Measurements from ENCODE around the gene CGB1. TPM values are rescaled to one million over a fixed set of nuclear protein-coding genes. Genes with fewer than 3 reads are reported as not detected.

Gene CGB1
- total RNA-seq, 1 experiment from 2014 or later: not detected

GRCh38 chr19:49017666-49018351, 18.9 kb downstream of the CGB1 start:
- Mint-ChIP-seq H3K9me3 (ENCODE audit: unreplicated experiment) (no peaks in the 10 kb centered on the region), H3K27ac (ENCODE audit: low read depth, unreplicated experiment) (no peak overlapping the region), H3K36me3 (ENCODE audit: insufficient read depth, unreplicated experiment) (peaks cover 43% of the 10 kb centered on the region), H3K4me3 (ENCODE audit: unreplicated experiment) (no peak overlapping the region), H3K4me1 (ENCODE audit: insufficient read depth, unreplicated experiment) (peaks cover 18% of the 10 kb centered on the region), H3K27me3 (ENCODE audit: insufficient read depth, unreplicated experiment) (no peaks in the 10 kb centered on the region)
- TF ChIP-seq CTCF (IDR thresholded peaks at IDR 0.05; ENCODE audit: unreplicated experiment): peak; percentile 35
- no peak for DNase-seq (ENCODE audit: unreplicated experiment)
- BruUV-seq (replicated peaks): no TSS peak
- ChIA-PET CTCF (interaction anchor here (0.7 to 1.3 kb wide), 2 partner anchors 18 to 39 kb away, joined by 3 to 4 read pairs; no protein-coding TSS in a partner anchor), POLR2A (interaction anchor here (0.6 to 1.0 kb wide), 2 partner anchors 72 to 624 kb away, joined by 4 read pairs; partner anchors contain the start of gene SCAF1)
- intact Hi-C loops (cut with micrococcal nuclease): no loop called here

DNA sequence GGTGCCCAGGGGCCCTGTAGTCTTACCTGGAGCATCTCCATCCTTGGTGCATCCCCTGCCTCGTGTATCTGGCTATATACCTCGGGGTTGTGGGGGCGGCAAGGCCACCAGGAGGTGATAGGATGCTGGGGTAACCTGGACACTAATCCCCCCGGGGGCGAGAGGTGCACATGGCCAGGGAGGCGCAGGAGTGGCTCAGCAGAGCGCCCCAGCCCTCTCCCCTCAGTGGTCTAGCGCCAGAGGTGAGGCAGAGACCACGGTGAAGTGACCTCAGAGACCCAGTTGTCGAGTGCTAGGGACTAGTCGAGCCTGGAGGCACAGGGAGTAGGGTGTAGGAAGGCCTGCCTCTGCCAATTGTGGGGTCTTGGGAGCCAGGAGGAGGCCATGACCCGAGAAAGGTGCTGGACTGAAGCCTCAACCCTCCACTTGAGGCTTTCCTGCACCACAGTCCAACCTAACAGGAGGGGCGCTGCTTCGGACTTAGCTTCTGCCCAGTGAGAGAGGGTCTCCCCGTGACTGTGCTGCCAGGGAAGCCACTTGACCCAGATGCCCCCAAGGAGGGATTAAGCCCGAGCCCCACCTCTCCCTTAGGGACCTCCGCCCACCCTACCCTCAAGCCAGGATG, 19.5 kb downstream of the CGB1 start, which contains the start of gene LHB:
TSS of gene LHB (minus strand) at position 51 of the 625 bp plus-strand sequence. CDS start at position 41, 10 bp downstream.
- intact Hi-C loops (cut with micrococcal nuclease): no loop called here
- BruUV-seq (replicated peaks): no TSS peak
- no peak for DNase-seq (ENCODE audit: unreplicated experiment)
- ChIA-PET CTCF (interaction anchor here (0.7 to 1.1 kb wide), 2 partner anchors 17 to 39 kb away, joined by 3 to 4 read pairs; no protein-coding TSS in a partner anchor), POLR2A (no interaction called here)
- Mint-ChIP-seq H3K9me3 (ENCODE audit: unreplicated experiment) (no peaks in the 10 kb centered on the region), H3K36me3 (ENCODE audit: insufficient read depth, unreplicated experiment) (peaks cover 43% of the 10 kb centered on the region), H3K4me3 (ENCODE audit: unreplicated experiment) (no peak within 1 kb of the TSS), H3K27ac (ENCODE audit: low read depth, unreplicated experiment) (no peak within 1 kb of the TSS), H3K27me3 (ENCODE audit: insufficient read depth, unreplicated experiment) (no peaks in the 10 kb centered on the region), H3K4me1 (ENCODE audit: insufficient read depth, unreplicated experiment) (peaks cover 18% of the 10 kb centered on the region)
- TF ChIP-seq CTCF (IDR thresholded peaks at IDR 0.05; ENCODE audit: unreplicated experiment): no peak

GRCh38 chr19:49016067-49016839, 20.4 kb downstream of the CGB1 start:
- no peaks in the 10 kb centered on the region for H3K27me3 Mint-ChIP-seq (ENCODE audit: insufficient read depth, unreplicated experiment)
- POLR2A ChIA-PET: interaction anchor here (0.6 kb wide), 1 partner anchor 41 kb away, joined by 3 read pairs; the partner anchor contains the start of gene CGB7
- DNase-seq (ENCODE audit: unreplicated experiment): no peak
- no TSS peak for BruUV-seq (replicated peaks)
- intact Hi-C loops (cut with micrococcal nuclease): no loop called here
- H3K4me3 Mint-ChIP-seq (ENCODE audit: unreplicated experiment): no peak overlapping the region
- no peak for TF ChIP-seq CTCF (IDR thresholded peaks at IDR 0.05; ENCODE audit: unreplicated experiment)
- H3K27ac Mint-ChIP-seq (ENCODE audit: low read depth, unreplicated experiment): no peak overlapping the region
- H3K36me3 Mint-ChIP-seq (ENCODE audit: insufficient read depth, unreplicated experiment): peaks cover 46% of the 10 kb centered on the region
- no peaks in the 10 kb centered on the region for H3K9me3 Mint-ChIP-seq (ENCODE audit: unreplicated experiment)
- CTCF ChIA-PET: interaction anchor here (0.6 to 1.1 kb wide), 2 partner anchors 16 to 51 kb away, joined by 4 read pairs; no protein-coding TSS in a partner anchor
- peaks cover 13% of the 10 kb centered on the region for H3K4me1 Mint-ChIP-seq (ENCODE audit: insufficient read depth, unreplicated experiment)

DNA sequence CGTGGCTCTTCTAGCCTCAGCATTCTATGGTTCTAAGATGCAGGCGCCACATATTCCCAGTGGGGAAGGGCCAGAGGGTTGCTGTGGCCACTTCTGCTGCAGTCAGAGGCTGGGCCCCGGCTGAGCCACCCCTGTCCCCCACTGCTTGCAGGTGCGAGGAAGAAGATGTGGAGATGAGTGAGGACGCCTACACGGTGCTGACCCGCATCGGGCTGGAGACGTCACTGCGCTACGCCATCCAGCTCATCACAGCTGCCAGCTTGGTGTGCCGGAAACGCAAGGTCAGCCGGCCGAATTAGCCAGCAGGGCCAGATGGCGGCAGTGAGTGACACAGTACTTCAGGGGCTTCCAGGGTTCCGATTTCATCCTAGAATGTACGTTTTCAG, 21.8 kb downstream of the CGB1 start:
- no peak overlapping the region for H3K4me3 Mint-ChIP-seq (ENCODE audit: unreplicated experiment)
- TSS peak; percentile 14 for BruUV-seq (replicated peaks)
- TF ChIP-seq CTCF (IDR thresholded peaks at IDR 0.05; ENCODE audit: unreplicated experiment): no peak
- intact Hi-C loops (cut with micrococcal nuclease): no loop called here
- peaks cover 8% of the 10 kb centered on the region for H3K4me1 Mint-ChIP-seq (ENCODE audit: insufficient read depth, unreplicated experiment)
- H3K36me3 Mint-ChIP-seq (ENCODE audit: insufficient read depth, unreplicated experiment): peaks cover 60% of the 10 kb centered on the region
- H3K27me3 Mint-ChIP-seq (ENCODE audit: insufficient read depth, unreplicated experiment): no peaks in the 10 kb centered on the region
- CTCF ChIA-PET: no interaction called here
- H3K27ac Mint-ChIP-seq (ENCODE audit: low read depth, unreplicated experiment): no peak overlapping the region
- H3K9me3 Mint-ChIP-seq (ENCODE audit: unreplicated experiment): no peaks in the 10 kb centered on the region
- POLR2A ChIA-PET: no interaction called here
- no peak for DNase-seq (ENCODE audit: unreplicated experiment)

Data from MCF 10A (cell line).